NCI-H345 treated with DMSO at 0.1 percent for 48 hours (cell line): Measurements from ENCODE around the gene TBCD.
"Not testable (repeated sequence)": the region's sequence is repeated elsewhere in the genome, so short reads cannot be mapped to it uniquely, and the experiment has no call there.

Experiments used
- DNase-seq: peaks from one replicate; lab custom pipeline; 2025; ENCODE audit not compliant: unreplicated experiment; lab: John Stamatoyannopoulos, UW

TBCD gene

GRCh38 chr17:82765371-82765770 is 13.5 kb downstream of the TBCD start:
- DNase-seq = no peak

GRCh38 chr17:82767041-82767754 is 15.3 kb downstream of the TBCD start:
- DNase-seq = no peak

GRCh38 chr17:82769041-82769440 is 17.2 kb downstream of the TBCD start:
- no peak for DNase-seq

GRCh38 chr17:82772026-82772425 is 20.2 kb downstream of the TBCD start:
- no peak for DNase-seq

GRCh38 chr17:82774456-82774855 is 22.6 kb downstream of the TBCD start:
- not testable (repeated sequence) for DNase-seq

- DNase-seq = peak; percentile 55
Observed at GRCh38 chr17:82775001-82775823, 23.3 kb downstream of the TBCD start.

GRCh38 chr17:82776454-82776853 is 24.6 kb downstream of the TBCD start:
- no peak for DNase-seq

GRCh38 chr17:82777778-82778375 is 26.0 kb downstream of the TBCD start:
- not testable (repeated sequence) for DNase-seq

- DNase-seq = no peak
Observed at GRCh38 chr17:82779541-82779940, 27.7 kb downstream of the TBCD start.

- no peak for DNase-seq
Observed at GRCh38 chr17:82780195-82780594, 28.3 kb downstream of the TBCD start.

- no peak for DNase-seq
Observed at GRCh38 chr17:82780971-82781893, 29.4 kb downstream of the TBCD start.

GRCh38 chr17:82781894-82782274 is 30.0 kb downstream of the TBCD start:
- DNase-seq = peak; percentile 49

- DNase-seq = no peak
Observed at GRCh38 chr17:82782657-82783207, 30.9 kb downstream of the TBCD start.

GRCh38 chr17:82783498-82783897 is 31.6 kb downstream of the TBCD start:
- DNase-seq = no peak

- not testable (repeated sequence) for DNase-seq
Observed at GRCh38 chr17:82785581-82785980, 33.7 kb downstream of the TBCD start.

- no peak for DNase-seq
Observed at GRCh38 chr17:82786427-82786826, 34.6 kb downstream of the TBCD start.

GRCh38 chr17:82787081-82787848 is 35.4 kb downstream of the TBCD start:
- DNase-seq = peak; percentile 98

GRCh38 chr17:82788206-82789001 is 36.5 kb downstream of the TBCD start:
- no peak for DNase-seq

GRCh38 chr17:82789051-82789592 is 37.3 kb downstream of the TBCD start:
- DNase-seq = no peak
